ENCODE data around the gene RGS17.
"Not testable (repeated sequence)": the region's sequence is repeated elsewhere in the genome, so short reads cannot be mapped to it uniquely, and the experiment has no call there.

Gene RGS17

GRCh38 chr6:153138930-153139329, 7.8 kb upstream of the RGS17 start:
- Histone ChIP-seq H3F3A (ENCODE audit: low read depth) (no peaks in the 10 kb centered on the region), H3K9me2 (replicated peaks; ENCODE audit: low read depth, low read length) (no peaks in the 10 kb centered on the region), H3K4me1 (ENCODE audit: insufficient read depth, low read length, poor library complexity, severe bottlenecking) (no peaks in the 10 kb centered on the region), H3K4me2 (ENCODE audit: low read depth, low read length, poor library complexity, severe bottlenecking) (no peak overlapping the region), H3K27me3 (ENCODE audit: insufficient read depth, low read length, poor library complexity, severe bottlenecking) (no peaks in the 10 kb centered on the region), H4K20me1 (ENCODE audit: insufficient read depth, low read length, poor library complexity, severe bottlenecking) (no peaks in the 10 kb centered on the region), H3K9me3 (ENCODE audit: insufficient read depth, low read depth, low read length) (no peaks in the 10 kb centered on the region), H3K4me3 (ENCODE audit: low read length, poor library complexity, severe bottlenecking) (no peak overlapping the region), H3K9ac (ENCODE audit: low read depth, low read length, poor library complexity, severe bottlenecking) (no peak overlapping the region), H3K36me3 (ENCODE audit: insufficient read depth, low read length) (no peaks in the 10 kb centered on the region), H3K79me2 (ENCODE audit: insufficient read depth, low read length) (no peaks in the 10 kb centered on the region), H2AFZ (ENCODE audit: low read length) (no peak overlapping the region)
- no peak for TF ChIP-seq CTCF (conservative IDR thresholded peaks at IDR 0.05; ENCODE audit: low read length)
- no peak for TF ChIP-seq EZH2phosphoT487 (IDR thresholded peaks at IDR 0.05; ENCODE audit: borderline replicate concordance)

GRCh38 chr6:153135681-153136080, 4.6 kb upstream of the RGS17 start:
- Histone ChIP-seq H4K20me1 (ENCODE audit: insufficient read depth, low read length, poor library complexity, severe bottlenecking) (no peaks in the 10 kb centered on the region), H3K4me2 (ENCODE audit: low read depth, low read length, poor library complexity, severe bottlenecking) (no peak overlapping the region), H3K9me2 (replicated peaks; ENCODE audit: low read depth, low read length) (no peaks in the 10 kb centered on the region), H3K9ac (ENCODE audit: low read depth, low read length, poor library complexity, severe bottlenecking) (no peak overlapping the region), H3K4me1 (ENCODE audit: insufficient read depth, low read length, poor library complexity, severe bottlenecking) (no peaks in the 10 kb centered on the region), H2AFZ (ENCODE audit: low read length) (no peak overlapping the region), H3K27me3 (ENCODE audit: insufficient read depth, low read length, poor library complexity, severe bottlenecking) (no peaks in the 10 kb centered on the region), H3K36me3 (ENCODE audit: insufficient read depth, low read length) (no peaks in the 10 kb centered on the region), H3F3A (ENCODE audit: low read depth) (no peaks in the 10 kb centered on the region), H3K79me2 (ENCODE audit: insufficient read depth, low read length) (no peaks in the 10 kb centered on the region), H3K9me3 (ENCODE audit: insufficient read depth, low read depth, low read length) (no peaks in the 10 kb centered on the region), H3K4me3 (ENCODE audit: low read length, poor library complexity, severe bottlenecking) (no peak overlapping the region)
- TF ChIP-seq CTCF (conservative IDR thresholded peaks at IDR 0.05; ENCODE audit: low read length): no peak
- TF ChIP-seq EZH2phosphoT487 (IDR thresholded peaks at IDR 0.05; ENCODE audit: borderline replicate concordance): no peak

GRCh38 chr6:153133667-153134066, 2.6 kb upstream of the RGS17 start:
- H3K9ac ChIP-seq (ENCODE audit: low read depth, low read length, poor library complexity, severe bottlenecking); H3F3A ChIP-seq (ENCODE audit: low read depth); H2AFZ ChIP-seq (ENCODE audit: low read length); H3K4me3 ChIP-seq (ENCODE audit: low read length, poor library complexity, severe bottlenecking); H3K79me2 ChIP-seq (ENCODE audit: insufficient read depth, low read length); H4K20me1 ChIP-seq (ENCODE audit: insufficient read depth, low read length, poor library complexity, severe bottlenecking); H3K27me3 ChIP-seq (ENCODE audit: insufficient read depth, low read length, poor library complexity, severe bottlenecking); H3K9me2 ChIP-seq (replicated peaks; ENCODE audit: low read depth, low read length); H3K36me3 ChIP-seq (ENCODE audit: insufficient read depth, low read length); H3K9me3 ChIP-seq (ENCODE audit: insufficient read depth, low read depth, low read length); H3K4me1 ChIP-seq (ENCODE audit: insufficient read depth, low read length, poor library complexity, severe bottlenecking); H3K4me2 ChIP-seq (ENCODE audit: low read depth, low read length, poor library complexity, severe bottlenecking): not testable (repeated sequence)

GRCh38 chr6:153130515-153131036, 506 bp downstream of the RGS17 start:
- Histone ChIP-seq H3K9me2 (replicated peaks; ENCODE audit: low read depth, low read length) (no peaks in the 10 kb centered on the region), H3K4me3 (ENCODE audit: low read length, poor library complexity, severe bottlenecking) (no peak overlapping the region), H3K9ac (ENCODE audit: low read depth, low read length, poor library complexity, severe bottlenecking) (no peak overlapping the region), H3K4me1 (ENCODE audit: insufficient read depth, low read length, poor library complexity, severe bottlenecking) (no peaks in the 10 kb centered on the region), H3K9me3 (ENCODE audit: insufficient read depth, low read depth, low read length) (no peaks in the 10 kb centered on the region), H3K36me3 (ENCODE audit: insufficient read depth, low read length) (no peaks in the 10 kb centered on the region), H4K20me1 (ENCODE audit: insufficient read depth, low read length, poor library complexity, severe bottlenecking) (no peaks in the 10 kb centered on the region), H2AFZ (ENCODE audit: low read length) (no peak overlapping the region), H3K27me3 (ENCODE audit: insufficient read depth, low read length, poor library complexity, severe bottlenecking) (no peaks in the 10 kb centered on the region), H3K79me2 (ENCODE audit: insufficient read depth, low read length) (no peaks in the 10 kb centered on the region), H3K4me2 (ENCODE audit: low read depth, low read length, poor library complexity, severe bottlenecking) (no peak overlapping the region), H3F3A (ENCODE audit: low read depth) (no peaks in the 10 kb centered on the region)
- TF ChIP-seq CTCF (conservative IDR thresholded peaks at IDR 0.05; ENCODE audit: low read length): no peak
- TF ChIP-seq EZH2phosphoT487 (IDR thresholded peaks at IDR 0.05; ENCODE audit: borderline replicate concordance): no peak
